ENCODE results near the gene HMCN1. TPM values are rescaled to one million over a fixed set of nuclear protein-coding genes. Genes with fewer than 3 reads are reported as not detected.
A peak's percentile ranks its signal among the peaks of the same experiment; 100 is the strongest.

HMCN1 gene
- polyA plus RNA-seq (2012; ENCODE audit: insufficient read depth, insufficient read length), result not detected

DNA sequence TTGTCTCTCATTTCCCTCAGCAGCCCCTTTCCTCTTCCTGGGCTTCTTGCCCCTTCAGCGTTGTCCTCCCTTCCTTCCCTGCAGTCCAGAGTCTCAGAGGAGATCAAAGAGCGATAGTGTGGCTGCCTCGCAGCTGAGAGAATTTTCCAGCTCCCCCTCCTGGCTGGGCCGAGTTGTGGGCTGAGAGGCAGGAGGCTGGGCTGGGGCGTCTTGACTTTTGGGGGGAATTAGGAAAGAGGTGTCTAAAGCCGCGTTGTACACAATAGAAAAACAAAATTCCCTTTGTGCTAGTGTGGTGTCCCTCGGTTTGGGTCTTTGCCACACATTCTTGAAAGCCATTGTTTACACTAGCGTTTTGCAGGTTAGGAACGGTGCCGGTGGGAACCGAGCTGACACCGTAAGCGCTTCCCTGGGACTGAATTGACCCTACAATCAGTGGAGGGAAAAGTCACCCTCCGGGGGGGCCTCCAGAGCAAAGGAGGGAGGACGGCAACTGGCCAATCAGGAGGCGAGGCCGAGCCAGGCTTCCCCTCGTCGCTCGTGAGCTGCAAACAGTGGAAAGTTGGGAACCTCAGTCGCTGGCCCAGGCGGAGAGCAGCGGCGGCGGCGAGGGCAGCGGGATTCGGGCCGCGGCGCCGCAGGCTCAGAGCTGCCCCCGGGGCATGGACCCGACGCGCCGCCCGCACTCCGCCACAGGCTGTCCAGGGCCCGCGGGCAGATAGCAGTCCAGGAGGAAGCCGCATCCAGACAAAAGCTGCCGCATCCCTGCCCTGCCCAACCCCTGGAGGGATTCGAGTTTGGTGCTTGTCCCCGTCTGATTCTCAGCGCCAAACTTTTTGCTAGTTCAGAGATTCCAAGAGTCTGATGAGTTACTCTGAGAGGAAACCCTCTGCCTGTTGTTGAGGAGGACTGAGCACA lies at the start of gene HMCN1:
Gene HMCN1 (plus strand): TSS at position 574 of the 918 bp plus-strand sequence. CDS start 389 bp downstream, outside the sequence.
- no peak within 1 kb of the TSS for H3K4me3 ChIP-seq (ENCODE audit: low read length)

GRCh38 chr1:185686821-185687778 lies 47.1 kb upstream of the HMCN1 start:
- DNase-seq (ENCODE audit: low read depth, low spot score), result no peak
- H3K4me3 ChIP-seq (ENCODE audit: low read length), result no peak overlapping the region

More for the DNA sequence above, at the start of gene HMCN1:
- no peak for DNase-seq (ENCODE audit: low read depth, low spot score)

DNA sequence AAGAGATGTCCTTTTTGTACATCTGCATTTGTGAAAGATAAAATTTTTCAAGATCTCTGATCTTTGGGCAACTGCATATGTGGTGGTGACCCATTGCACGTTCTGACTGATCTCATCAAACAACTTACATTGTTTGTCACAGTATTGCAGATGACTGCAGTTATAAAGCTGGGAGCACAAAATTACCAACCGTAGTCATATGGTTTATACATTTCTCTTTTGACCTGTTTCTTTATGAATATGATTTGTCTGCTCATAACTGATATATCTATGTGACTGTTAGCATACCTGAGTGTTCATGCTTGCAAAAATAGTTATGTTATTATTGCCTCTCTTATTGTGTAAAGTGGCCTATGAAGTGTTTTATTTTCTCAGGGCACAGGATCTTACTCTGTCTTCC lies 43.7 kb upstream of the HMCN1 start:
- DNase-seq (ENCODE audit: low read depth, low spot score), result no peak

GRCh38 chr1:185693654-185694053 lies 40.5 kb upstream of the HMCN1 start:
- DNase-seq (ENCODE audit: low read depth, low spot score), result no peak
- no peak overlapping the region for H3K4me3 ChIP-seq (ENCODE audit: low read length)

More for the DNA sequence above, 43.7 kb upstream of the HMCN1 start:
- no peak overlapping the region for H3K4me3 ChIP-seq (ENCODE audit: low read length)

DNA sequence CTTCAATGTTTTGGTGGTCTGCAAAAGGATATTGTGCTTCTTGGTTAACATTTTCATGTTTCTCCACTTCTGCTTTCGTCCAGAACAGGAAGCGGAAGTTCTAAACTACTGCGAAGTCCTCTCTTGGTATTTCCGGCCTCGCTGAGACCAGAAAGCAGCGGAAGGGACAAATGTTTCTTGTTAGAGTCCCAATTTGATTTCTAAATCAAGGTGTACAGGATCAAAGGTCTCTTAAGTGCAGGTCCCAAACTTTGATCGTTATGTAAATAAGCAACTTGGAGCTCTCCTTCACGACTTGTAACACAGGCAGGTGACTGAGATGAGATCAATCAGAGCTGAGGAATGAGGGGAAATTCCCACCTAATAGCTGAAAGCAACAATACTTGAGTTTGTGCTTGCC lies 40.1 kb upstream of the HMCN1 start:
- H3K4me3 ChIP-seq (ENCODE audit: low read length), result no peak overlapping the region
- no peak for DNase-seq (ENCODE audit: low read depth, low spot score)

DNA sequence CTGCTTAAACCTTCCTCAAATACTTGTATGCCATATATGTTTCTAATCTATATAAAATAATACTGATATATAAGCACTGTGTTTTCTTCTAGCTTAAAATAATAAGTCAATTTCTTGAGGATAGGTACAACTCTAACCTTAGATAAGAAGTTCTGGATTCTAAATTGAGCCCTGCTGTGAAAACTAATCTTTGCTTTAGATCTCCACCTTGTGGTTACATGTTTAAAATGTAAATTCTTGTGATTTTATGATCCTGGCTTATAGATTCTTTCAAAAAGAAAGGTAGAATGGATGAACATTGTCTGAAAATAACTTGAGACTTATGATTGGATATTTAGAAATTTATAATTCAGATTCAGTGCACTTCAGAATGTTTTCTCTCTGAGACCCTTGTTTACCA lies 38.9 kb upstream of the HMCN1 start:
- DNase-seq (ENCODE audit: low read depth, low spot score), result peak; percentile 7
- no peak overlapping the region for H3K4me3 ChIP-seq (ENCODE audit: low read length)

- no peak for DNase-seq (ENCODE audit: low read depth, low spot score)
Observed at GRCh38 chr1:185696422-185697150, 37.6 kb upstream of the HMCN1 start.

GRCh38 chr1:185699874-185700273 lies 34.3 kb upstream of the HMCN1 start:
- H3K4me3 ChIP-seq (ENCODE audit: low read length), result no peak overlapping the region
- no peak for DNase-seq (ENCODE audit: low read depth, low spot score)

More at GRCh38 chr1:185696422-185697150, 37.6 kb upstream of the HMCN1 start:
- no peak overlapping the region for H3K4me3 ChIP-seq (ENCODE audit: low read length)

GRCh38 chr1:185701650-185702049 lies 32.5 kb upstream of the HMCN1 start:
- H3K4me3 ChIP-seq (ENCODE audit: low read length), result no peak overlapping the region
- no peak for DNase-seq (ENCODE audit: low read depth, low spot score)

- no peak overlapping the region for H3K4me3 ChIP-seq (ENCODE audit: low read length)
- DNase-seq (ENCODE audit: low read depth, low spot score), result no peak
Observed at GRCh38 chr1:185704181-185704580, 30.0 kb upstream of the HMCN1 start.

GRCh38 chr1:185716095-185716494 lies 18.1 kb upstream of the HMCN1 start:
- DNase-seq (ENCODE audit: low read depth, low spot score), result no peak
- H3K4me3 ChIP-seq (ENCODE audit: low read length), result no peak overlapping the region

GRCh38 chr1:185719021-185719420 lies 15.2 kb upstream of the HMCN1 start:
- DNase-seq (ENCODE audit: low read depth, low spot score), result no peak
- H3K4me3 ChIP-seq (ENCODE audit: low read length), result no peak overlapping the region

- peak; percentile 16 for DNase-seq (ENCODE audit: low read depth, low spot score)
Observed at GRCh38 chr1:185720633-185721272, 13.4 kb upstream of the HMCN1 start.

DNA sequence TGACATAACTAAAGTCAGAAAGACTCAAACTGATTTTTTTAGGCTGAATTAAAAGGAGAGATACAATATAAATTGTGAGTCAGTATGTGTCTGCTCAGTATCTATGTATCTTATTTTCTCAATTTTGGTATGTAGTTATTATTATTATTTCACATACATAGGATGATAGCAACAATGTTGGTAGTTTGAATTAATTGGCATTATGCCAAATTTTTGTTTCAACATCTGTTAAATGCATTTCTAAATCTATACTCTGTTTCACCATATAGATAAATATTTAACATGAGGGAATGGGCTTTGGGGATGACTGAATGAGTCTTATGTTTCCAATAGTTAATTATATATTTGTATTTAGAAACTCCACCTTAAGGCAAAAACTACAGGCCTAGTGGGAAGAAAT lies 12.6 kb upstream of the HMCN1 start:
- no peak overlapping the region for H3K4me3 ChIP-seq (ENCODE audit: low read length)
- DNase-seq (ENCODE audit: low read depth, low spot score), result no peak

More at GRCh38 chr1:185720633-185721272, 13.4 kb upstream of the HMCN1 start:
- H3K4me3 ChIP-seq (ENCODE audit: low read length), result no peak overlapping the region

DNA sequence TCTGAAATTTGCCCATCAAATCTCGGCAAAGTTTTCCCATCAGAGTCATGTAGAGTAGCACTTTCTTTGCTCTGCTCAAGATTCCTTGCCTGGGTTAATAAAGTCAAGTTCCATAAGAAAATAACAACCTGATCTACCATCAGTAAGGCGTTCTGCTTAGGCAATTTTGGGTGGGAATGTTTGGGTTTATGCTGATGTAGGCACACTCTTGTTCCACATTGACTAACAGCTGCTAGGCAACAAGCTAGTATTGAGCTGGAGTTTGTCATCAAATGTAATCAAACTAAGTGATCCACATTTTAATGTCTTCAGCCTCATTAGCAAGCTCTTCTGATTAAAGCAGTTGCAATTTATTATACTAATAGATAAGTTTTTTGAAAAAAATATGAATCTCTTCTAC lies 12.1 kb upstream of the HMCN1 start:
- no peak for DNase-seq (ENCODE audit: low read depth, low spot score)
- no peak overlapping the region for H3K4me3 ChIP-seq (ENCODE audit: low read length)

GRCh38 chr1:185727726-185728125 lies 6.5 kb upstream of the HMCN1 start:
- H3K4me3 ChIP-seq (ENCODE audit: low read length), result no peak overlapping the region
- no peak for DNase-seq (ENCODE audit: low read depth, low spot score)

GRCh38 chr1:185731446-185731845 lies 2.7 kb upstream of the HMCN1 start:
- no peak overlapping the region for H3K4me3 ChIP-seq (ENCODE audit: low read length)
- no peak for DNase-seq (ENCODE audit: low read depth, low spot score)

GRCh38 chr1:185732951-185733350 lies 1.2 kb upstream of the HMCN1 start:
- no peak for DNase-seq (ENCODE audit: low read depth, low spot score)
- no peak overlapping the region for H3K4me3 ChIP-seq (ENCODE audit: low read length)
